HFFc6 (cell line): ENCODE measurements around the gene PLCB2. TPM values are rescaled to one million over a fixed set of nuclear protein-coding genes. Genes with fewer than 3 reads are reported as not detected.

Experiments used
- DNase-seq: peaks from one replicate; pipeline ENCODE4 v3.0.0-alpha.2; 2018
- H3K27ac Mint-ChIP-seq: 2 replicates; pipeline ENCODE4 v1.8.0; 2020; ENCODE audit warnings: mild to moderate bottlenecking, mixed read lengths
- H3K27me3 Mint-ChIP-seq: 2 replicates; pipeline ENCODE4 v1.8.0; 2021; ENCODE audit warnings: mild to moderate bottlenecking, moderate library complexity, mixed read lengths; ENCODE audit not compliant: insufficient read depth
- H3K36me3 Mint-ChIP-seq: 2 replicates; pipeline ENCODE4 v1.8.0; 2021; ENCODE audit warnings: low read depth, mixed read lengths
- H3K4me1 Mint-ChIP-seq: 2 replicates; pipeline ENCODE4 v1.8.0; 2020; ENCODE audit warnings: low read depth, mixed read lengths
- H3K4me3 Mint-ChIP-seq: 2 replicates; pipeline ENCODE4 v1.8.0; 2020; ENCODE audit warnings: mild to moderate bottlenecking, moderate library complexity, mixed read lengths
- H3K9me3 Mint-ChIP-seq: 2 replicates; pipeline ENCODE4 v1.8.0; 2020; ENCODE audit warnings: mild to moderate bottlenecking, mixed read lengths
- CTCF ChIP-seq: fragments of 200-600 bp; sonication (generic); IDR thresholded peaks from 2 replicates; pipeline ENCODE4 v1.5.0; 2021; ENCODE audit warnings: antibody characterized with exemption, mild to moderate bottlenecking
- total RNA-seq, 6 experiments: library from RNA; stranded (reverse); fragmentation: NEBNext Ultra II Directional; extraction: Animal tissue kit (Norgen Biotek cat#: 25700); gene quantifications; 2 replicates in 1 of 6; 3 replicates in 5 of 6; pipeline ENCODE4 v1.2.3, GENCODE V29; 2021

Gene PLCB2
- total RNA-seq, 6 experiments from 2014 or later = 0.12 to 1.0 (median 0.48) TPM

DNA sequence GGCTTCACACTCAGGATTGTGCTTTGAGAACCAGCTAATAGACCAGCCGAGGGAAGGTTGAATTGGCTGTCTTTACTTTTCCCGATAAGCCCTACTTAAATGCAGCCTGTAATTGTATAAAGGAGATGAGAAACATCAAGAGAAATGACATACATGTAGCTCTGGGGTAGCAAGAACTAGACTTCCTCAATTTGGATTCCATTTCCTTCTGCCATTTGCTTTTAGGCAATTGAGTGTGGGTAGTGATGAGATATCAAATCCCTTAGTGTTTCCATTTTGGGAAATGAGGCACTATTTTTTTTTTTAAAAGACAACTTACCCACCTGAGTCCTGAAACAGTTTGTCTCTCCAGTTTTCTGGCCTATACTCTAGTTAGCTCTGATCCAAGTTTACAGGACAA lies 18.0 kb upstream of the PLCB2 start:
- Mint-ChIP-seq H3K4me1 (peaks cover 68% of the 10 kb centered on the region), H3K27ac (no peak overlapping the region), H3K27me3 (peaks cover 7% of the 10 kb centered on the region), H3K4me3 (peak overlapping the region; percentile 85), H3K9me3 (no peaks in the 10 kb centered on the region), H3K36me3 (peaks cover 11% of the 10 kb centered on the region; the same call in 1 of the 2 replicates)
- DNase-seq = no peak
- TF ChIP-seq CTCF = no peak

DNA sequence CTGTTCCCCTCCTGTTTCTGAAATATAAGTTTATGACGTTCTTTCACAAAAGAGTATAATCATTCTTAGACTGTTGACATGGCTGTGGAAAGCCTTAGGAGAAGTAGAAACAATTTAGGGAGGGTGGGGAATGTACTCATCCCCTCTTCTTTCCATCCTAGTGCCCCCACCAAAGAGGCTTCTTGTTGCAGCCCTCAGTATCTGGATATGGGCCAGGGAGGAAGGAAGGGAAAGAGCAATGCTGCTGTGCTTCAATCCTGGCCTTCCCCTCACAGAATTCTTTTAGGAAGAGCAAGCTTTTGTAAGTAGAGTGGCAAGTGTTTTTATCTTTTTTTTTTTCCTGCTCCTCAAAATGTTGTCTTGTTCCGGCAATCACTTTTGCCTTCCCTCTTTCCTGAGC lies 17.5 kb upstream of the PLCB2 start:
- no peak for DNase-seq
- H3K27me3 Mint-ChIP-seq = peaks cover 7% of the 10 kb centered on the region
- peak overlapping the region; percentile 55 for H3K27ac Mint-ChIP-seq
- H3K36me3 Mint-ChIP-seq = peaks cover 11% of the 10 kb centered on the region; the same call in 1 of the 2 replicates
- peaks cover 72% of the 10 kb centered on the region for H3K4me1 Mint-ChIP-seq
- peak overlapping the region; percentile 85 for H3K4me3 Mint-ChIP-seq
- TF ChIP-seq CTCF = no peak
- H3K9me3 Mint-ChIP-seq = no peaks in the 10 kb centered on the region

DNA sequence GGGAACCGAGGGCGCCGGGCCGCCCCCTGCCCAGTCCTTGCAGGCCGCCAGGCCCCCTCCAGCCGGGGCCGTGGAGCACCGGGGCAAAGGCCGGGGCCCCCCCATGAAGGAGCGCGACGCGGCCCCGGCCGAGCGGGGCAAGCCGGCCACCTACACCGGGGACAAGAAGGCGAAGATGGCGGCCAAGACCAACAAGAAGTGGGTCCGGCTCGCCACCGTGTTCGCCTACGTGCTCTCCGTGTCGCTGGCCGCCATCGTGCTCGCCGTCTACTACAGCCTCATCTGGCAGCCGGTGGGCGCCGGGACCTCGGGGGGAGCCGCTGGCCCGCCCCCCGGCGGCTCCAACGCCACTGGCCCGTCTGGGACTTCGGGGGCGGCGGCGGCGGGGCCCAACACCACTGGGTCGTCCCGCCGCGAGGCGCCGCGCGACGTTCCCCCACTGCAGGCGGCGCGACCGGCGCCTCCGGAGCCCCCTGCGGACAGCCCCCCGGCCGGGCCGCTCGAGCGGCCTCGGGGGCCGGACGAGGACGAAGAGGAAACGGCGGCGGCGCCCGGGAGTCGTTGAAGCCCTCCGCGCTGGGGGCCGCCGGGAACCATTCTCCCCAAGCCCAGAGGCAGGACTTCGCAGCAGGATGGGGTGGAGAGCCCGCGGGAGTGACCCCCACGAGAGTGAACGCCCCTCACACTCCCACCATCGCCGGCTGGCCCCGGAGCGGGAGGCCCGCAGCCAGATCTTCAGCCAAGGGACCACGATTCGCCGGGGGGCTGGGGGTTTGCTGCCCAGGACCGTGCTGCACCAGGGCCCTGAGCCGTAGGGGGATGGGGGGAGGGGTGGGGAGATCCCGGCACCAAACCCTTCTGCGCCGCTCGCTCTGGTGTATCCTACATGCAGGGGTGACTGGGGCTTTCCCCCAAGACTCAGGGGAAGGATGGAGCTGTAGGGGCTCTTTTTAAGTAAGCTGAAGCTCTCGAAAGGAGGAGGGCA lies 16.5 kb upstream of the PLCB2 start:
- peaks cover 11% of the 10 kb centered on the region; the same call in 1 of the 2 replicates for H3K36me3 Mint-ChIP-seq
- H3K27ac Mint-ChIP-seq = peak overlapping the region; percentile 52; the same call in 1 of the 2 replicates
- no peaks in the 10 kb centered on the region for H3K9me3 Mint-ChIP-seq
- DNase-seq = no peak
- no peak for TF ChIP-seq CTCF
- peaks cover 67% of the 10 kb centered on the region for H3K4me1 Mint-ChIP-seq
- peaks cover 5% of the 10 kb centered on the region for H3K27me3 Mint-ChIP-seq
- peak overlapping the region; percentile 85 for H3K4me3 Mint-ChIP-seq

GRCh38 chr15:40323239-40323952 lies 15.7 kb upstream of the PLCB2 start, which contains the start of gene INAFM2:
Gene INAFM2 (plus strand): TSS chr15:40323692. CDS start chr15:40324056, 364 bp downstream.
- Mint-ChIP-seq H3K27ac (no peak within 1 kb of the TSS), H3K27me3 (peaks cover 2% of the 10 kb centered on the region), H3K9me3 (no peaks in the 10 kb centered on the region), H3K4me1 (peaks cover 59% of the 10 kb centered on the region), H3K36me3 (peaks cover 11% of the 10 kb centered on the region; the same call in 1 of the 2 replicates), H3K4me3 (peak within 1 kb of the TSS; percentile 85)
- DNase-seq = peak; percentile 85
- TF ChIP-seq CTCF = peak; percentile 82

GRCh38 chr15:40322531-40323238 lies 14.9 kb upstream of the PLCB2 start:
- no peaks in the 10 kb centered on the region for H3K9me3 Mint-ChIP-seq
- DNase-seq = no peak

More at GRCh38 chr15:40322531-40323238, 14.9 kb upstream of the PLCB2 start:
- no peak overlapping the region for H3K27ac Mint-ChIP-seq
- peaks cover 2% of the 10 kb centered on the region for H3K27me3 Mint-ChIP-seq
- no peak for TF ChIP-seq CTCF
- peak overlapping the region; percentile 81 for H3K4me3 Mint-ChIP-seq
- H3K4me1 Mint-ChIP-seq = peaks cover 52% of the 10 kb centered on the region
- peaks cover 11% of the 10 kb centered on the region; the same call in 1 of the 2 replicates for H3K36me3 Mint-ChIP-seq
